Measurements from ENCODE around the gene RRAGA. TPM values are rescaled to one million over a fixed set of nuclear protein-coding genes. Genes with fewer than 3 reads are reported as not detected.

Gene RRAGA
- total RNA-seq, 1 experiment from 2014 or later, result 56.4 TPM

GRCh38 chr9:19030899-19031298 is 18.3 kb upstream of the RRAGA start:
- H3K79me1 ChIP-seq (ENCODE audit: insufficient read depth, low read depth, low read length, poor library complexity, severe bottlenecking), result no peaks in the 10 kb centered on the region
- Mint-ChIP-seq H3K27me3 (ENCODE audit: low read depth) (no peaks in the 10 kb centered on the region; the same call in 1 of the 2 replicates), H3K27ac (no peak overlapping the region), H3K4me1 (peaks cover 5 to 6% of the 10 kb centered on the region in 2 experiments), H3K9me3 (peaks cover 5 to 7% of the 10 kb centered on the region in 2 experiments; a peak in 4 of 5 replicates), H3K4me3 (no peak overlapping the region), H3K36me3 (ENCODE audit: insufficient read depth in 1 of 3, low read depth in 3 of 3) (peaks cover 0 to 6% (median 0%) of the 10 kb centered on the region in 3 experiments; a peak in 4 of 7 replicates)
- H4K91ac ChIP-seq (ENCODE audit: insufficient read length, low read depth, low read length), result no peak overlapping the region
- no peaks in the 10 kb centered on the region for H3K79me2 ChIP-seq (ENCODE audit: insufficient read depth, low read length)
- H3T11ph ChIP-seq (ENCODE audit: low read length), result no peak overlapping the region
- no peaks in the 10 kb centered on the region for H3K4me1 ChIP-seq (ENCODE audit: insufficient read depth, low read length)
- H3K23ac ChIP-seq (ENCODE audit: insufficient read length, low read depth, low read length), result no peak overlapping the region
- H3K27me3 ChIP-seq (ENCODE audit: insufficient read depth, low read length), result no peaks in the 10 kb centered on the region
- no peak for DNase-seq
- H3K18ac ChIP-seq (ENCODE audit: insufficient read length, low read depth, low read length), result no peak overlapping the region
- H3K4ac ChIP-seq (ENCODE audit: low read depth, low read length), result no peak overlapping the region
- H3K14ac ChIP-seq (ENCODE audit: insufficient read depth, low read length), result no peak overlapping the region
- no peak overlapping the region for H3K9ac ChIP-seq (ENCODE audit: extremely low read depth, insufficient read length, low read length)
- no peaks in the 10 kb centered on the region for H3K23me2 ChIP-seq (ENCODE audit: insufficient read length, low read depth, low read length, poor library complexity, severe bottlenecking)
- TF ChIP-seq, protein P1, sequence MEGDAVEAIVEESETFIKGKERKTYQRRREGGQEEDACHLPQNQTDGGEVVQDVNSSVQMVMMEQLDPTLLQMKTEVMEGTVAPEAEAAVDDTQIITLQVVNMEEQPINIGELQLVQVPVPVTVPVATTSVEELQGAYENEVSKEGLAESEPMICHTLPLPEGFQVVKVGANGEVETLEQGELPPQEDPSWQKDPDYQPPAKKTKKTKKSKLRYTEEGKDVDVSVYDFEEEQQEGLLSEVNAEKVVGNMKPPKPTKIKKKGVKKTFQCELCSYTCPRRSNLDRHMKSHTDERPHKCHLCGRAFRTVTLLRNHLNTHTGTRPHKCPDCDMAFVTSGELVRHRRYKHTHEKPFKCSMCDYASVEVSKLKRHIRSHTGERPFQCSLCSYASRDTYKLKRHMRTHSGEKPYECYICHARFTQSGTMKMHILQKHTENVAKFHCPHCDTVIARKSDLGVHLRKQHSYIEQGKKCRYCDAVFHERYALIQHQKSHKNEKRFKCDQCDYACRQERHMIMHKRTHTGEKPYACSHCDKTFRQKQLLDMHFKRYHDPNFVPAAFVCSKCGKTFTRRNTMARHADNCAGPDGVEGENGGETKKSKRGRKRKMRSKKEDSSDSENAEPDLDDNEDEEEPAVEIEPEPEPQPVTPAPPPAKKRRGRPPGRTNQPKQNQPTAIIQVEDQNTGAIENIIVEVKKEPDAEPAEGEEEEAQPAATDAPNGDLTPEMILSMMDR (conservative IDR thresholded peaks at IDR 0.05), result no peak
- no peak overlapping the region for H2BK15ac ChIP-seq (ENCODE audit: low read depth, low read length)
- H4K20me1 ChIP-seq (ENCODE audit: control insufficient read depth, insufficient read depth, insufficient read length), result no peaks in the 10 kb centered on the region
- H3K4me2 ChIP-seq (ENCODE audit: insufficient read depth, insufficient read length, low read length), result no peak overlapping the region
- H3K9me3 ChIP-seq (ENCODE audit: control insufficient read depth, low read depth, low read length), result no peaks in the 10 kb centered on the region
- no peak overlapping the region for H2BK12ac ChIP-seq (ENCODE audit: insufficient read length, low read depth, low read length)
- H3K27ac ChIP-seq (ENCODE audit: insufficient read length, low read depth, low read length), result no peak overlapping the region
- no peak overlapping the region for H2BK20ac ChIP-seq (ENCODE audit: low read depth, low read length, poor library complexity, severe bottlenecking)
- H4K5ac ChIP-seq (ENCODE audit: insufficient read length, low read depth, low read length), result no peak overlapping the region
- H2BK120ac ChIP-seq (ENCODE audit: low read depth, low read length, poor library complexity, severe bottlenecking), result no peak overlapping the region
- no peak overlapping the region for H3K56ac ChIP-seq (ENCODE audit: insufficient read length, low read depth, low read length)
- H2AK5ac ChIP-seq (ENCODE audit: insufficient read length, low read length), result no peak overlapping the region
- H2BK5ac ChIP-seq (ENCODE audit: insufficient read length, low read length), result no peak overlapping the region
- H4K8ac ChIP-seq (replicated peaks; ENCODE audit: insufficient read length, low read depth, low read length), result no peak overlapping the region
- no peak overlapping the region for H2AFZ ChIP-seq (ENCODE audit: low read length)
- WGBS (ENCODE audit: extremely low coverage, insufficient read length, low lambda C conversion rate), result no CpG with 5 or more reads among the region's 1 CpG

All from H9 (cell line).